HG03520 (cell line): Measurements from ENCODE around the gene PAPLN.

ENCODE experiments used
- ATAC-seq: cut with Tn5 transposase; IDR thresholded peaks from one replicate; pipeline ENCODE4 v1.9.1; 2021; ENCODE audit warnings: mild to moderate bottlenecking, moderate library complexity; ENCODE audit not compliant: unreplicated experiment

PAPLN gene

GRCh38 chr14:73243341-73243740 is 6.0 kb downstream of the PAPLN start:
- ATAC-seq: no peak

- ATAC-seq: no peak
Observed at GRCh38 chr14:73243748-73244147, 6.4 kb downstream of the PAPLN start.

GRCh38 chr14:73244541-73245290 is 7.4 kb downstream of the PAPLN start:
- no peak for ATAC-seq

- ATAC-seq: peak; percentile 55
Observed at GRCh38 chr14:73245480-73246325, 8.4 kb downstream of the PAPLN start.

- no peak for ATAC-seq
Observed at GRCh38 chr14:73246387-73247150, 9.3 kb downstream of the PAPLN start.

- ATAC-seq: no peak
Observed at GRCh38 chr14:73248108-73248868, 11.0 kb downstream of the PAPLN start.

GRCh38 chr14:73249108-73249507 is 11.8 kb downstream of the PAPLN start:
- ATAC-seq: no peak

- ATAC-seq: no peak
Observed at GRCh38 chr14:73249564-73250316, 12.4 kb downstream of the PAPLN start.

GRCh38 chr14:73250317-73250713 is 13.0 kb downstream of the PAPLN start:
- ATAC-seq: no peak

GRCh38 chr14:73250781-73251500 is 13.6 kb downstream of the PAPLN start:
- no peak for ATAC-seq

- ATAC-seq: no peak
Observed at GRCh38 chr14:73251516-73252215, 14.4 kb downstream of the PAPLN start.

GRCh38 chr14:73252491-73253322 is 15.4 kb downstream of the PAPLN start:
- ATAC-seq: no peak

GRCh38 chr14:73253323-73253610 is 16.0 kb downstream of the PAPLN start:
- ATAC-seq: no peak

- no peak for ATAC-seq
Observed at GRCh38 chr14:73253721-73254120, 16.4 kb downstream of the PAPLN start.

GRCh38 chr14:73254247-73255004 is 17.1 kb downstream of the PAPLN start:
- ATAC-seq: no peak

GRCh38 chr14:73255005-73255400 is 17.7 kb downstream of the PAPLN start:
- no peak for ATAC-seq

- ATAC-seq: no peak
Observed at GRCh38 chr14:73255693-73256225, 18.5 kb downstream of the PAPLN start.
